ENCODE measurements around the gene WDR45B. TPM values are rescaled to one million over a fixed set of nuclear protein-coding genes. Genes with fewer than 3 reads are reported as not detected.

WDR45B gene
- total RNA-seq, 1 donor from 2014 or later, result 75.6 TPM

GRCh38 chr17:82630212-82630611 lies 18.0 kb downstream of the WDR45B start:
- DNase-seq (ENCODE audit: extremely low spot score, unreplicated experiment), result no peak
- Mint-ChIP-seq H3K4me1 (ENCODE audit: unreplicated experiment) (no peaks in the 10 kb centered on the region), H3K36me3 (ENCODE audit: unreplicated experiment) (peaks cover 34% of the 10 kb centered on the region), H3K9me3 (ENCODE audit: unreplicated experiment) (no peaks in the 10 kb centered on the region), H3K4me3 (ENCODE audit: unreplicated experiment) (no peak overlapping the region), H3K27ac (ENCODE audit: unreplicated experiment) (no peak overlapping the region), H3K27me3 (ENCODE audit: unreplicated experiment) (no peaks in the 10 kb centered on the region)
- no peak for TF ChIP-seq CTCF (IDR thresholded peaks at IDR 0.05)

- H3K4me1 Mint-ChIP-seq (ENCODE audit: unreplicated experiment), result no peaks in the 10 kb centered on the region
- H3K4me3 Mint-ChIP-seq (ENCODE audit: unreplicated experiment), result no peak overlapping the region
- H3K36me3 Mint-ChIP-seq (ENCODE audit: unreplicated experiment), result peaks cover 35% of the 10 kb centered on the region
- TF ChIP-seq CTCF (IDR thresholded peaks at IDR 0.05), result no peak
- DNase-seq (ENCODE audit: extremely low spot score, unreplicated experiment), result no peak
- H3K27me3 Mint-ChIP-seq (ENCODE audit: unreplicated experiment), result no peaks in the 10 kb centered on the region
- H3K27ac Mint-ChIP-seq (ENCODE audit: unreplicated experiment), result no peak overlapping the region
- no peaks in the 10 kb centered on the region for H3K9me3 Mint-ChIP-seq (ENCODE audit: unreplicated experiment)
Measured at GRCh38 chr17:82629748-82630147, 18.5 kb downstream of the WDR45B start.

GRCh38 chr17:82627405-82627804 lies 20.8 kb downstream of the WDR45B start:
- H3K27ac Mint-ChIP-seq (ENCODE audit: unreplicated experiment), result no peak overlapping the region
- no peak for DNase-seq (ENCODE audit: extremely low spot score, unreplicated experiment)
- H3K36me3 Mint-ChIP-seq (ENCODE audit: unreplicated experiment), result peaks cover 33% of the 10 kb centered on the region
- H3K4me3 Mint-ChIP-seq (ENCODE audit: unreplicated experiment), result no peak overlapping the region
- H3K9me3 Mint-ChIP-seq (ENCODE audit: unreplicated experiment), result no peaks in the 10 kb centered on the region
- no peak for TF ChIP-seq CTCF (IDR thresholded peaks at IDR 0.05)
- H3K4me1 Mint-ChIP-seq (ENCODE audit: unreplicated experiment), result no peaks in the 10 kb centered on the region
- H3K27me3 Mint-ChIP-seq (ENCODE audit: unreplicated experiment), result no peaks in the 10 kb centered on the region

- H3K27ac Mint-ChIP-seq (ENCODE audit: unreplicated experiment), result no peak overlapping the region
- DNase-seq (ENCODE audit: extremely low spot score, unreplicated experiment), result no peak
- no peaks in the 10 kb centered on the region for H3K9me3 Mint-ChIP-seq (ENCODE audit: unreplicated experiment)
- no peak overlapping the region for H3K4me3 Mint-ChIP-seq (ENCODE audit: unreplicated experiment)
- no peaks in the 10 kb centered on the region for H3K4me1 Mint-ChIP-seq (ENCODE audit: unreplicated experiment)
- peaks cover 45% of the 10 kb centered on the region for H3K36me3 Mint-ChIP-seq (ENCODE audit: unreplicated experiment)
- no peaks in the 10 kb centered on the region for H3K27me3 Mint-ChIP-seq (ENCODE audit: unreplicated experiment)
- TF ChIP-seq CTCF (IDR thresholded peaks at IDR 0.05), result no peak
Measured at GRCh38 chr17:82623707-82624106, 24.5 kb downstream of the WDR45B start.

- Mint-ChIP-seq H3K4me3 (ENCODE audit: unreplicated experiment) (no peak overlapping the region), H3K4me1 (ENCODE audit: unreplicated experiment) (no peaks in the 10 kb centered on the region), H3K36me3 (ENCODE audit: unreplicated experiment) (peaks cover 46% of the 10 kb centered on the region), H3K27me3 (ENCODE audit: unreplicated experiment) (no peaks in the 10 kb centered on the region), H3K27ac (ENCODE audit: unreplicated experiment) (no peak overlapping the region), H3K9me3 (ENCODE audit: unreplicated experiment) (no peaks in the 10 kb centered on the region)
- no peak for TF ChIP-seq CTCF (IDR thresholded peaks at IDR 0.05)
- DNase-seq (ENCODE audit: extremely low spot score, unreplicated experiment), result no peak
Measured at GRCh38 chr17:82619641-82620040, 28.6 kb downstream of the WDR45B start.

All from osteocyte (in vitro differentiated cells).